Measurements from ENCODE around the gene WDR12. TPM values are rescaled to one million over a fixed set of nuclear protein-coding genes. Genes with fewer than 3 reads are reported as not detected.

The WDR12 gene
- total and polyA plus RNA-seq, 2 of the 13 experiments (the other 11 are each of a cell fraction or from before 2014, with no cell fraction given): 94.4 to 216 TPM

DNA sequence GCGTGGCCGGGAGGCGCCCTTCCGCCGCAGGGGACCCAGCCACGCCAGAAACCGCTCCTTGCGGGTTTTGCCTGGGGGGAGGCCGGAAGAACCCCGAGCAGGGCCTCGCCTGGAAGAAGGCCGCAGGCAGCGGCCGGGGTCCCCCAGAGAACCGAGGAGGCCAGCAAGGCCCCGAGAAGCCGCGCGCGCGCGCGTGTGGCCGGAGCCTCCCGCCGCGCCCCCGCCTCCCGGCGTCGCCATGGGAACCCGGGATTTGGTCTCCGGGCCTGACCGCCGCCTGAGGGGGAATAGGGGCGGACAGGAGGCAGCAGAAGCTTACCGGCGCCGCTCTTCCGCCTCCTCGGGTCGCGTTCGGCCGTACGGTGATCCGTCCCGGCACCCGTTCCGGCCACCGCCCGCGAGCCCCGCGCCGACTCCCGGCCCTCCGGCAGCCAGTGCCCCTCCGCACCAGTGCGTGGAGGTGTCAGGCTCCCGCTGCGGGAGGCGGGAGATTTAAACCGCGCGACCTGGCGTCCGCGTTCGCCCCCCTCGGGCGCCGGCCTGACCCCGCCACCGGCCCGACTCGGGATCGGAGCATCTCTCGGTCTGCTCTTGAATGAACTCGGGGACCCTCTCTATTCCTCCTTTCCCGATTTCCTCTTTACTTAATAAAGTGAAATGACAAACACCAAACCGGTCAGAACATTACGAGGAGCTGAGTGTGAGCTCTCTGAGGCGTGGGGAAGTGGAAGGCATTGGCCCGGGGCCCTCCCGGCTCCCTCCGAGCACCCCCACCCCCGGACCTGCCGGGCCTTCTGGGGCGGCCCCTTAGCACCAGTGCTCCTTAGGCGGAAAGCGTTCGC is 40.0 kb downstream of the WDR12 start, which contains the start of gene ICA1L (continued):
- TF ChIP-seq ZNF10 (CRISPR knock-in tag; IDR thresholded peaks at IDR 0.05; ENCODE audit: borderline replicate concordance, low read depth) (peak; percentile 64; the same call in 1 of the 2 replicates), ONECUT2 (CRISPR knock-in tag; IDR thresholded peaks at IDR 0.05) (no peak), ATF1 (CRISPR knock-in tag; IDR thresholded peaks at IDR 0.05) (no peak), SMAD3 (CRISPR knock-in tag; IDR thresholded peaks at IDR 0.05) (0 out of 2 replicates have a peak, but pooled peaks have one; percentile 4), ZNF207 (IDR thresholded peaks at IDR 0.05; ENCODE audit: borderline replicate concordance) (no peak), RFXANK (CRISPR knock-in tag; IDR thresholded peaks at IDR 0.05) (no peak), MIER3 (CRISPR knock-in tag; IDR thresholded peaks at IDR 0.05; ENCODE audit: borderline replicate concordance) (no peak)
- TF ChIP-seq, protein P1, sequence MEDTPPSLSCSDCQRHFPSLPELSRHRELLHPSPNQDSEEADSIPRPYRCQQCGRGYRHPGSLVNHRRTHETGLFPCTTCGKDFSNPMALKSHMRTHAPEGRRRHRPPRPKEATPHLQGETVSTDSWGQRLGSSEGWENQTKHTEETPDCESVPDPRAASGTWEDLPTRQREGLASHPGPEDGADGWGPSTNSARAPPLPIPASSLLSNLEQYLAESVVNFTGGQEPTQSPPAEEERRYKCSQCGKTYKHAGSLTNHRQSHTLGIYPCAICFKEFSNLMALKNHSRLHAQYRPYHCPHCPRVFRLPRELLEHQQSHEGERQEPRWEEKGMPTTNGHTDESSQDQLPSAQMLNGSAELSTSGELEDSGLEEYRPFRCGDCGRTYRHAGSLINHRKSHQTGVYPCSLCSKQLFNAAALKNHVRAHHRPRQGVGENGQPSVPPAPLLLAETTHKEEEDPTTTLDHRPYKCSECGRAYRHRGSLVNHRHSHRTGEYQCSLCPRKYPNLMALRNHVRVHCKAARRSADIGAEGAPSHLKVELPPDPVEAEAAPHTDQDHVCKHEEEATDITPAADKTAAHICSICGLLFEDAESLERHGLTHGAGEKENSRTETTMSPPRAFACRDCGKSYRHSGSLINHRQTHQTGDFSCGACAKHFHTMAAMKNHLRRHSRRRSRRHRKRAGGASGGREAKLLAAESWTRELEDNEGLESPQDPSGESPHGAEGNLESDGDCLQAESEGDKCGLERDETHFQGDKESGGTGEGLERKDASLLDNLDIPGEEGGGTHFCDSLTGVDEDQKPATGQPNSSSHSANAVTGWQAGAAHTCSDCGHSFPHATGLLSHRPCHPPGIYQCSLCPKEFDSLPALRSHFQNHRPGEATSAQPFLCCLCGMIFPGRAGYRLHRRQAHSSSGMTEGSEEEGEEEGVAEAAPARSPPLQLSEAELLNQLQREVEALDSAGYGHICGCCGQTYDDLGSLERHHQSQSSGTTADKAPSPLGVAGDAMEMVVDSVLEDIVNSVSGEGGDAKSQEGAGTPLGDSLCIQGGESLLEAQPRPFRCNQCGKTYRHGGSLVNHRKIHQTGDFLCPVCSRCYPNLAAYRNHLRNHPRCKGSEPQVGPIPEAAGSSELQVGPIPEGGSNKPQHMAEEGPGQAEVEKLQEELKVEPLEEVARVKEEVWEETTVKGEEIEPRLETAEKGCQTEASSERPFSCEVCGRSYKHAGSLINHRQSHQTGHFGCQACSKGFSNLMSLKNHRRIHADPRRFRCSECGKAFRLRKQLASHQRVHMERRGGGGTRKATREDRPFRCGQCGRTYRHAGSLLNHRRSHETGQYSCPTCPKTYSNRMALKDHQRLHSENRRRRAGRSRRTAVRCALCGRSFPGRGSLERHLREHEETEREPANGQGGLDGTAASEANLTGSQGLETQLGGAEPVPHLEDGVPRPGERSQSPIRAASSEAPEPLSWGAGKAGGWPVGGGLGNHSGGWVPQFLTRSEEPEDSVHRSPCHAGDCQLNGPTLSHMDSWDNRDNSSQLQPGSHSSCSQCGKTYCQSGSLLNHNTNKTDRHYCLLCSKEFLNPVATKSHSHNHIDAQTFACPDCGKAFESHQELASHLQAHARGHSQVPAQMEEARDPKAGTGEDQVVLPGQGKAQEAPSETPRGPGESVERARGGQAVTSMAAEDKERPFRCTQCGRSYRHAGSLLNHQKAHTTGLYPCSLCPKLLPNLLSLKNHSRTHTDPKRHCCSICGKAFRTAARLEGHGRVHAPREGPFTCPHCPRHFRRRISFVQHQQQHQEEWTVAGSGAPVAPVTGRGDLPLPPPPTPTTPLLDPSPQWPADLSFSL (CRISPR knock-in tag; IDR thresholded peaks at IDR 0.05): no peak
- TF ChIP-seq, protein P2, sequence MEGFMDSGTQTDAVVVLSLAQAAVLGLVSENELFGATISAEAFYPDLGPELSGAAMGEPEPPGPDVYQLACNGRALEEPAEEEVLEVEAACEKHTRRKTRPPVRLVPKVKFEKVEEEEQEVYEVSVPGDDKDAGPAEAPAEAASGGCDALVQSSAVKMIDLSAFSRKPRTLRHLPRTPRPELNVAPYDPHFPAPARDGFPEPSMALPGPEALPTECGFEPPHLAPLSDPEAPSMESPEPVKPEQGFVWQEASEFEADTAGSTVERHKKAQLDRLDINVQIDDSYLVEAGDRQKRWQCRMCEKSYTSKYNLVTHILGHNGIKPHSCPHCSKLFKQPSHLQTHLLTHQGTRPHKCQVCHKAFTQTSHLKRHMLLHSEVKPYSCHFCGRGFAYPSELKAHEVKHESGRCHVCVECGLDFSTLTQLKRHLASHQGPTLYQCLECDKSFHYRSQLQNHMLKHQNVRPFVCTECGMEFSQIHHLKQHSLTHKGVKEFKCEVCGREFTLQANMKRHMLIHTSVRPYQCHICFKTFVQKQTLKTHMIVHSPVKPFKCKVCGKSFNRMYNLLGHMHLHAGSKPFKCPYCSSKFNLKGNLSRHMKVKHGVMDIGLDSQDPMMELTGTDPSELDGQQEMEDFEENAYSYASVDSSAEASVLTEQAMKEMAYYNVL (CRISPR knock-in tag; IDR thresholded peaks at IDR 0.05; ENCODE audit: borderline replicate concordance): peak; percentile 29; the same call in 1 of the 2 replicates
- TF ChIP-seq, protein P3, sequence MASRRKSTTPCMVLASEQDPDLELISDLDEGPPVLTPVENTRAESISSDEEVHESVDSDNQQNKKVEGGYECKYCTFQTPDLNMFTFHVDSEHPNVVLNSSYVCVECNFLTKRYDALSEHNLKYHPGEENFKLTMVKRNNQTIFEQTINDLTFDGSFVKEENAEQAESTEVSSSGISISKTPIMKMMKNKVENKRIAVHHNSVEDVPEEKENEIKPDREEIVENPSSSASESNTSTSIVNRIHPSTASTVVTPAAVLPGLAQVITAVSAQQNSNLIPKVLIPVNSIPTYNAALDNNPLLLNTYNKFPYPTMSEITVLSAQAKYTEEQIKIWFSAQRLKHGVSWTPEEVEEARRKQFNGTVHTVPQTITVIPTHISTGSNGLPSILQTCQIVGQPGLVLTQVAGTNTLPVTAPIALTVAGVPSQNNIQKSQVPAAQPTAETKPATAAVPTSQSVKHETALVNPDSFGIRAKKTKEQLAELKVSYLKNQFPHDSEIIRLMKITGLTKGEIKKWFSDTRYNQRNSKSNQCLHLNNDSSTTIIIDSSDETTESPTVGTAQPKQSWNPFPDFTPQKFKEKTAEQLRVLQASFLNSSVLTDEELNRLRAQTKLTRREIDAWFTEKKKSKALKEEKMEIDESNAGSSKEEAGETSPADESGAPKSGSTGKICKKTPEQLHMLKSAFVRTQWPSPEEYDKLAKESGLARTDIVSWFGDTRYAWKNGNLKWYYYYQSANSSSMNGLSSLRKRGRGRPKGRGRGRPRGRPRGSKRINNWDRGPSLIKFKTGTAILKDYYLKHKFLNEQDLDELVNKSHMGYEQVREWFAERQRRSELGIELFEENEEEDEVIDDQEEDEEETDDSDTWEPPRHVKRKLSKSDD (CRISPR knock-in tag; IDR thresholded peaks at IDR 0.05; ENCODE audit: low read depth): no peak
- TF ChIP-seq, protein P4, sequence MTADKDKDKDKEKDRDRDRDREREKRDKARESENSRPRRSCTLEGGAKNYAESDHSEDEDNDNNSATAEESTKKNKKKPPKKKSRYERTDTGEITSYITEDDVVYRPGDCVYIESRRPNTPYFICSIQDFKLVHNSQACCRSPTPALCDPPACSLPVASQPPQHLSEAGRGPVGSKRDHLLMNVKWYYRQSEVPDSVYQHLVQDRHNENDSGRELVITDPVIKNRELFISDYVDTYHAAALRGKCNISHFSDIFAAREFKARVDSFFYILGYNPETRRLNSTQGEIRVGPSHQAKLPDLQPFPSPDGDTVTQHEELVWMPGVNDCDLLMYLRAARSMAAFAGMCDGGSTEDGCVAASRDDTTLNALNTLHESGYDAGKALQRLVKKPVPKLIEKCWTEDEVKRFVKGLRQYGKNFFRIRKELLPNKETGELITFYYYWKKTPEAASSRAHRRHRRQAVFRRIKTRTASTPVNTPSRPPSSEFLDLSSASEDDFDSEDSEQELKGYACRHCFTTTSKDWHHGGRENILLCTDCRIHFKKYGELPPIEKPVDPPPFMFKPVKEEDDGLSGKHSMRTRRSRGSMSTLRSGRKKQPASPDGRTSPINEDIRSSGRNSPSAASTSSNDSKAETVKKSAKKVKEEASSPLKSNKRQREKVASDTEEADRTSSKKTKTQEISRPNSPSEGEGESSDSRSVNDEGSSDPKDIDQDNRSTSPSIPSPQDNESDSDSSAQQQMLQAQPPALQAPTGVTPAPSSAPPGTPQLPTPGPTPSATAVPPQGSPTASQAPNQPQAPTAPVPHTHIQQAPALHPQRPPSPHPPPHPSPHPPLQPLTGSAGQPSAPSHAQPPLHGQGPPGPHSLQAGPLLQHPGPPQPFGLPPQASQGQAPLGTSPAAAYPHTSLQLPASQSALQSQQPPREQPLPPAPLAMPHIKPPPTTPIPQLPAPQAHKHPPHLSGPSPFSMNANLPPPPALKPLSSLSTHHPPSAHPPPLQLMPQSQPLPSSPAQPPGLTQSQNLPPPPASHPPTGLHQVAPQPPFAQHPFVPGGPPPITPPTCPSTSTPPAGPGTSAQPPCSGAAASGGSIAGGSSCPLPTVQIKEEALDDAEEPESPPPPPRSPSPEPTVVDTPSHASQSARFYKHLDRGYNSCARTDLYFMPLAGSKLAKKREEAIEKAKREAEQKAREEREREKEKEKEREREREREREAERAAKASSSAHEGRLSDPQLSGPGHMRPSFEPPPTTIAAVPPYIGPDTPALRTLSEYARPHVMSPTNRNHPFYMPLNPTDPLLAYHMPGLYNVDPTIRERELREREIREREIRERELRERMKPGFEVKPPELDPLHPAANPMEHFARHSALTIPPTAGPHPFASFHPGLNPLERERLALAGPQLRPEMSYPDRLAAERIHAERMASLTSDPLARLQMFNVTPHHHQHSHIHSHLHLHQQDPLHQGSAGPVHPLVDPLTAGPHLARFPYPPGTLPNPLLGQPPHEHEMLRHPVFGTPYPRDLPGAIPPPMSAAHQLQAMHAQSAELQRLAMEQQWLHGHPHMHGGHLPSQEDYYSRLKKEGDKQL (CRISPR knock-in tag; IDR thresholded peaks at IDR 0.05; ENCODE audit: low read depth): no peak
